BLaER1 (cell line): ENCODE data around the gene RHOT2.

Source experiments
- H3K27ac ChIP-seq: shearing (Covaris generic); formaldehyde crosslinking; 2 replicates; pipeline ENCODE4 v1.8.1; 2022
- H3K27me3 ChIP-seq: shearing (Covaris generic); formaldehyde crosslinking; 2 replicates; pipeline ENCODE4 v1.8.1; 2022
- H3K36me3 ChIP-seq: shearing (Covaris generic); formaldehyde crosslinking; 2 replicates; pipeline ENCODE4 v1.8.1; 2022
- H3K4me1 ChIP-seq: shearing (Covaris generic); formaldehyde crosslinking; 2 replicates; pipeline ENCODE4 v1.8.1; 2022
- H3K4me2 ChIP-seq: shearing (Covaris generic); formaldehyde crosslinking; 2 replicates; pipeline ENCODE4 v1.8.1; 2022
- H3K4me3 ChIP-seq: shearing (Covaris generic); formaldehyde crosslinking; 2 replicates; pipeline ENCODE4 v1.8.1; 2022
- H3K9ac ChIP-seq: shearing (Covaris generic); formaldehyde crosslinking; 2 replicates; pipeline ENCODE4 v1.8.1; 2022
- H3K9me3 ChIP-seq: shearing (Covaris generic); formaldehyde crosslinking; 2 replicates; pipeline ENCODE4 v1.8.1; 2022
- H4K20me1 ChIP-seq: shearing (Covaris generic); formaldehyde crosslinking; 2 replicates; pipeline ENCODE4 v1.8.1; 2022
- Cebpa-rat ChIP-seq: shearing (Covaris generic); IDR thresholded peaks from 2 replicates; pipeline ENCODE4 v1.8.1; 2022

RHOT2 gene

DNA sequence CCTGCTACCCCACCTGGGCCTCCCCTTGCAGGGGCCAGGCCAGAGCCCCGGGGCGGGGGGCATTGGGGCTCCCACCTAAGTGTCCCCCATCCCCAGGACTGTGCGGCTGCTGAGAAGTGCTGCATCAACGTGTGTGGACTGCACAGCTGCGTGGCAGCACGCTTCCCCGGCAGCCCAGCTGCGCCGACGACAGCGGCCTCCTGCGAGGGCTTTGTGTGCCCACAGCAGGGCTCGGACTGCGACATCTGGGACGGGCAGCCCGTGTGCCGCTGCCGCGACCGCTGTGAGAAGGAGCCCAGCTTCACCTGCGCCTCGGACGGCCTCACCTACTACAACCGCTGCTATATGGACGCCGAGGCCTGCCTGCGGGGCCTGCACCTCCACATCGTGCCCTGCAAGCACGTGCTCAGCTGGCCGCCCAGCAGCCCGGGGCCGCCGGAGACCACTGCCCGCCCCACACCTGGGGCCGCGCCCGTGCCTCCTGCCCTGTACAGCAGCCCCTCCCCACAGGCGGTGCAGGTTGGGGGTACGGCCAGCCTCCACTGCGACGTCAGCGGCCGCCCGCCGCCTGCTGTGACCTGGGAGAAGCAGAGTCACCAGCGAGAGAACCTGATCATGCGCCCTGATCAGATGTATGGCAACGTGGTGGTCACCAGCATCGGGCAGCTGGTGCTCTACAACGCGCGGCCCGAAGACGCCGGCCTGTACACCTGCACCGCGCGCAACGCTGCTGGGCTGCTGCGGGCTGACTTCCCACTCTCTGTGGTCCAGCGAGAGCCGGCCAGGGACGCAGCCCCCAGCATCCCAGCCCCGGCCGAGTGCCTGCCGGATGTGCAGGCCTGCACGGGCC, 35.2 kb upstream of the RHOT2 start:
- Histone ChIP-seq H3K9me3 (no peaks in the 10 kb centered on the region), H3K27ac (no peak overlapping the region), H3K4me2 (no peak overlapping the region), H3K27me3 (no peaks in the 10 kb centered on the region), H3K9ac (no peak overlapping the region), H3K36me3 (peaks cover 46% of the 10 kb centered on the region), H3K4me1 (peaks cover 44% of the 10 kb centered on the region), H4K20me1 (peaks cover 51% of the 10 kb centered on the region), H3K4me3 (no peak overlapping the region)
- no peak for TF ChIP-seq Cebpa-rat

DNA sequence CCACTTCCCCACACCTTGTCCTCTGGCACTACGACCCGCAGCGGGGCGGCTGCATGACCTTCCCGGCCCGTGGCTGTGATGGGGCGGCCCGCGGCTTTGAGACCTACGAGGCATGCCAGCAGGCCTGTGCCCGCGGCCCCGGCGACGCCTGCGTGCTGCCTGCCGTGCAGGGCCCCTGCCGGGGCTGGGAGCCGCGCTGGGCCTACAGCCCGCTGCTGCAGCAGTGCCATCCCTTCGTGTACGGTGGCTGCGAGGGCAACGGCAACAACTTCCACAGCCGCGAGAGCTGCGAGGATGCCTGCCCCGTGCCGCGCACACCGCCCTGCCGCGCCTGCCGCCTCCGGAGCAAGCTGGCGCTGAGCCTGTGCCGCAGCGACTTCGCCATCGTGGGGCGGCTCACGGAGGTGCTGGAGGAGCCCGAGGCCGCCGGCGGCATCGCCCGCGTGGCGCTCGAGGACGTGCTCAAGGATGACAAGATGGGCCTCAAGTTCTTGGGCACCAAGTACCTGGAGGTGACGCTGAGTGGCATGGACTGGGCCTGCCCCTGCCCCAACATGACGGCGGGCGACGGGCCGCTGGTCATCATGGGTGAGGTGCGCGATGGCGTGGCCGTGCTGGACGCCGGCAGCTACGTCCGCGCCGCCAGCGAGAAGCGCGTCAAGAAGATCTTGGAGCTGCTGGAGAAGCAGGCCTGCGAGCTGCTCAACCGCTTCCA, 34.4 kb upstream of the RHOT2 start:
- Histone ChIP-seq H4K20me1 (peaks cover 51% of the 10 kb centered on the region), H3K4me1 (peaks cover 45% of the 10 kb centered on the region), H3K9me3 (no peaks in the 10 kb centered on the region), H3K4me2 (no peak overlapping the region), H3K9ac (no peak overlapping the region), H3K4me3 (no peak overlapping the region), H3K27me3 (no peaks in the 10 kb centered on the region), H3K36me3 (peaks cover 38% of the 10 kb centered on the region), H3K27ac (no peak overlapping the region)
- no peak for TF ChIP-seq Cebpa-rat

DNA sequence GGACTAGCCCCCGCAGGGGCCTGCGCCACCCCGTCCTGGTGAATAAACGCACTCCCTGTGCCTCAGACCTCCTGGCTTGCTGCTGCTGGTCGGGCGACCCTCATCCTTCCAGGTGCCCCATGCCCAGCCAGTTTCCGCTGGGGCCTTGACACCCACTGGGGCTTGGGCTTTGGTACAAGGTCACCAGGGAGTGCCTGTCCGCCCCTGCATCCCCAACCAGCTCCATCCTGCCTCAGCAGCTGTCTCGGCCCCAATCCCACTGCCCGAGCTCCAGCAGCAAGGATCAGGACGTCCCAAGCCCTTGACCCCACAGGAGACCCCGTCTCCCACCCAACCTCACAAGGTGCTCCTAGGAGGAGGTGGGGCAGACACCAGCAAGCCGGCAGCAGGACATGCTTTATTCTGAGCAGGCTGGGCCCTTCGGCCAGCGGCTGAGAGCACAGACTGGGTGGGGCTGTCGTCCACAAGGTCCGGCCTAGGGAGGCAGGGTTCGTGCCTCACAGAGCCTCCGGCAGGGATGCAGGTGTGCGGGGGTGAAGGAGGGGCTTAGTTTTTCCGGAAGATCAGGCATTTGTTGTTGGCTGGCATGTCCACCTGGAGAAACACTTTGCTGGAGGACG, 33.8 kb upstream of the RHOT2 start:
- no peak for TF ChIP-seq Cebpa-rat
- H3K27ac ChIP-seq: no peak overlapping the region
- H3K9ac ChIP-seq: no peak overlapping the region
- peaks cover 31% of the 10 kb centered on the region for H3K36me3 ChIP-seq
- no peaks in the 10 kb centered on the region for H3K27me3 ChIP-seq
- peak overlapping the region; percentile 92; the same call in 1 of the 2 replicates for H3K4me3 ChIP-seq
- peaks cover 51% of the 10 kb centered on the region for H4K20me1 ChIP-seq
- peak overlapping the region; percentile 97 for H3K4me2 ChIP-seq
- no peaks in the 10 kb centered on the region for H3K9me3 ChIP-seq
- peaks cover 52% of the 10 kb centered on the region for H3K4me1 ChIP-seq

DNA sequence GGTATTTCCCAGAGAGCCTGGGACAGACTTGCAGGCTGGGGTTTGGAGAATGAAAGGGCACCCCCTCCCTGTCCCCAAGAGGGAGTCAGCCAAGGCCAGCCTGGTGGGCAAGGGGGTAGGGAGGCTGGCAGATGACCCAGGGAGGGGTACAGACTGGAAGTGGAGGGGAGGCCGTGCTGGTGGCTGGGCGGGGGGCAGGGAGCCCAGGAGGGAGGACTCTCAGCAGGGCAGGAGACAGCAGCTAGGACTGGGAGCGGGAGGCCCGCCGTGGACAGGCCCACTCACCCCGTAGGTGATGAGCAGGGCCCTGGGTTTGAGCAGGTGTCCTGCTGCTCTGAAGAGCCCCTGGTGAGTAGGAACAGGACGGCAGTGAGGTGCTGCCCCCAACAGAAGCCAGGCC, 32.9 kb upstream of the RHOT2 start:
- Histone ChIP-seq H4K20me1 (peaks cover 49% of the 10 kb centered on the region), H3K36me3 (peaks cover 29% of the 10 kb centered on the region), H3K9me3 (no peaks in the 10 kb centered on the region), H3K27ac (peak overlapping the region; percentile 92; the same call in 1 of the 2 replicates), H3K4me2 (peak overlapping the region; percentile 97), H3K4me1 (peaks cover 58% of the 10 kb centered on the region), H3K4me3 (peak overlapping the region; percentile 92), H3K27me3 (no peaks in the 10 kb centered on the region), H3K9ac (peak overlapping the region; percentile 86)
- no peak for TF ChIP-seq Cebpa-rat

DNA sequence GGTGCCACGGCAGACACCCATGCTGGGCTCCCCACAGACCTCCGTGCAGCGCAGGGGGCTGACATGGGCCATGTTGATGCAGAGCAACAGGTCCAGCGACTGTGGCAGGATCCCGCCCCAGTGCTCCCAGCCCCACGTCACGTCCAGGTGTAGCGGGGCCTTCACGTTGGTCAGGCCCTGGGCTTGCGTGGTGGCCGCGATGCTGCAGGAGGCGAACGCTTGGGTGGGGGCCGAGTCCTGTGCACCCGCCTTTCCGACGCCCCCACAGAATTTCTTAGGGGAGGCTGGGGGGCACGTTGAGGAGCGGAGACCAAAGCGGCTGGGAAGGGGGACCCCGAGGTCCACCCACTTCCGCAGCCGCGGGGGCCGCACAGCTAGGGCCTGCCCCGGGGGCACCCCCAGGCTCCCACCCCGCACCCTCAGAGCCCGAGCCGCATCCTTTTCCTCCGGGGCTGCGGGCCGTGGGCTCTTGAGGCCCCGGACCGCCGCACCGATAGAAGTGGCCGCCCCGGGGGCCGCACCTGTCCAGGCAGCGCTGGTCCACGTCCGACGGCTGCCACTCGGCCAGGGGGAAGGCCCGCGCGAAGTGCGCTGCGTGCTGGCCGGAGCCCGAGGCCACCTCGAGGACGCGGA, 32.2 kb upstream of the RHOT2 start:
- Histone ChIP-seq H3K9ac (peak overlapping the region; percentile 86), H3K9me3 (no peaks in the 10 kb centered on the region), H4K20me1 (peaks cover 42% of the 10 kb centered on the region), H3K27ac (peak overlapping the region; percentile 92), H3K4me1 (peaks cover 58% of the 10 kb centered on the region), H3K4me2 (peak overlapping the region; percentile 97), H3K27me3 (no peaks in the 10 kb centered on the region), H3K4me3 (peak overlapping the region; percentile 92), H3K36me3 (peaks cover 29% of the 10 kb centered on the region)
- TF ChIP-seq Cebpa-rat: no peak

DNA sequence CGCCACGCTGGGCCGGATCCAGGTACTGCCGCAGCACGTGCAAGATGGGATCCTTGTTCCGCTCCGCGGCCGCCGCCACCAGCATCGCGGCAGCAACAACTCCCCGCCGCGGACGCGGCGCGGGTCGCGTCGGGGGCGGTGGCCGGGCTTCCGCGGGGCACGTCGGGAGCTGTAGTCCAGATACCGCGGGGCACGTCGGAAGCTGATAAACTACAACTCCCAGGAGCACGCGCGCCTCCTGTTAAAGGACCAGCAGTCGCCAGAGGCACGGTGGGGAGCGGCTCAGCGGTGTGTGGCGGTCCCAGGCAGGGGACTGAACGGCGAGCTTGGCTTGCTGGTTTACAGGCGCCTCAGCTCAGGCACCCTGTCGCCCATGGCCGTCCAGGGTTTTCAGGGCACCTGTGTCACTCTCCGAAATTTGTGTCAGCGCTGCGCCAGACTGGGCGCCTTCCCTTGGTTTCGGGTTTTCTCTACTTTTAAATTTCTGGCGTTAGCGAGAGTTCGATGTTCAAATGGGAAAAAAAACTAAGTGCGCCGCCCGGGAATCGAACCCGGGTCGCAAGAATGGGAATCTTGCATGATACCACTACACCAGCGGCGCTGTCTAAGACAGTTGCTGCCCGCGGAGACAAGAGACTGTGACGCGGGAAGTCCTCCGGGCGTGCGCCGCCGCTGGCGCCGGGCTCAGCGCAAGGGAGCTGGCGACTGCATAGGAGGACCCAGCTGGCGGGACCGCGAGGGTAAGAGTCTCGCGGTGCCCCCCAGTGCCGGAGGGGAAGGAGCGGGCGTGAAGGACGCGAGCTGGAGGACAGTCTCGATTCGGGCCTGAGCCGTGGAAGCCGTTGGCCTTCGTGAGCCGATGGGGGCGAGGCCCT, 31.5 kb upstream of the RHOT2 start, which contains the start of gene METTL26:
Gene METTL26, minus strand, starts transcription at position 100 of the 875 bp plus-strand sequence. Its CDS starts 15 bp downstream, at position 85.
- Histone ChIP-seq H3K4me1 (peaks cover 58% of the 10 kb centered on the region), H3K4me2 (peak within 1 kb of the TSS; percentile 97), H3K4me3 (peak within 1 kb of the TSS; percentile 92), H3K9ac (peak within 1 kb of the TSS; percentile 86), H3K27me3 (no peaks in the 10 kb centered on the region), H4K20me1 (peaks cover 34% of the 10 kb centered on the region), H3K36me3 (peaks cover 29% of the 10 kb centered on the region), H3K27ac (peak within 1 kb of the TSS; percentile 92), H3K9me3 (no peaks in the 10 kb centered on the region)
- TF ChIP-seq Cebpa-rat: no peak

DNA sequence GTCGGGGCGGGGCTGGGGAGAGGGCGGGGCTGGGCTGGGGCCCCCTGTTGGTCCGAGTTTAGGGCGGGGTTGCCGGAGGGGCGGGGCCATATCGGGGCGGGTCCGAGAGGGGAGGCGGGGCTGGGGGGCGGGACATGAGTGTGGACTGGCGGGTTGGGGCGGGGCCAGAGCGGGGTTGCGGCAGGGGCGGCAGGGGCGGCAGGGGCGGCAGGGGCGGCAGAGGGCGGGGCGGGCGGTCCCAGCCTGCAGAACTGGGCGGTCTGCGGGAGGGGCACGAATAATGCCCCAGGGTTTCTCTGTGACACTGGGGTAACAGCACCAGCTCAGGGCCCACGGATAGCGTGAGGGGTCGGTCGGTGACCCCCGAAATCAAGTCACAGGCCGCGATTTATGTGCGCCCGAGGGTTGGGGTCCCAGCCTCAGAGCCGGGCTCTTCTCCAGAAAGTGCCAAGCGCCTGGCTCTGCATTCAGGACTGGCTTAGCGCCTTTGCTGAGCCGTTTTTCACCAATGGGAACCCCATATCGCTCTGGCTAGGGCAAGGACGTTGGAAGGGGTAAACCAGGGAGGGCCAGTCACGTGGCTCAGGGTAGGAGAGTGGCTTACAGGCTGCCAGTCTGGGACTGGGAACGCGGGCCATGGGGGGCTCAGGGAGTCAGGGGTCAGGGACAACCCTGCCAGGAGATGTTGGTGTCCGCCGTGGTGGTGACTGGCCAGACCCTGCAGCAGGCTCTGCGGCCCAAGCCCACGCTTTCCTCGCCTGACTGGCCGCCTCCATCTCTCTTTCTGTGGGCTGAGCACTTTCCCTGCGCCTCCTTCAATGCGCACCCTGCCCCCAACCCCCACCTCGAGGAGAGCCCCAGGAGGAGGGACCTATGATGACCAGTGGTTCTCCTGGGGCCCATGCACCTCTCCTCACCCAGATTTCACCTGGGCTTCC, 30.6 kb upstream of the RHOT2 start:
- TF ChIP-seq Cebpa-rat: no peak
- Histone ChIP-seq H3K36me3 (peaks cover 26% of the 10 kb centered on the region), H4K20me1 (peaks cover 31% of the 10 kb centered on the region), H3K9me3 (no peaks in the 10 kb centered on the region), H3K4me2 (peak overlapping the region; percentile 89), H3K9ac (peak overlapping the region; percentile 86), H3K27ac (peak overlapping the region; percentile 68), H3K4me3 (peak overlapping the region; percentile 92), H3K4me1 (peaks cover 58% of the 10 kb centered on the region), H3K27me3 (no peaks in the 10 kb centered on the region)

DNA sequence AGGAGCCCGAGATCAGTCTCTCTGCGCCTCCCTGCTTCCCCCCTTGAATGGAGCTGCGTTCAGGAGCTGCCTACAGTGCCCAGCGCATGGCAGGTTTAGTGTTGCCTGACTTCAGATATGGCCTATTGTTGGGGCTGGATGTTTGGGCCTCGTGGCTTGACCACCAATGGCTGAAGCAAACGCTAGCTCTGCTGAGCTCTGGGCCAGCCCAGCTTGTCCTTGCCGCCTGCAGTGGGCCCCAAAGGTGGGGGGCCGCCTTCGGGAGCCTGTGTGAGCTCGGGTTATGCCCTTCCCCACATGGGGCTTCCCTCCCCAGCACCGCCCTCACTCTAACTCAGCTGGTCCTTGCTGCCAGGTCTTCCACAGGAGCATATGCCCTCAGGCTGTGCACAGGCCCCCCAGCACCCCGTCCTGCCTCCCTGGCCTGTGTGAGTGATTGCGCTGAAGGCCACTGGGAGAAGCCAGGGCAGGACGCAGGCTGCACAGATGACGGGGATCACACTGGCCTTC, 29.8 kb upstream of the RHOT2 start:
- H3K9me3 ChIP-seq: no peaks in the 10 kb centered on the region
- H3K27ac ChIP-seq: peak overlapping the region; percentile 68
- H4K20me1 ChIP-seq: peaks cover 31% of the 10 kb centered on the region
- no peak overlapping the region for H3K4me3 ChIP-seq
- H3K4me2 ChIP-seq: peak overlapping the region; percentile 89
- no peaks in the 10 kb centered on the region for H3K27me3 ChIP-seq
- peak overlapping the region; percentile 58; the same call in 1 of the 2 replicates for H3K9ac ChIP-seq
- H3K36me3 ChIP-seq: peaks cover 19% of the 10 kb centered on the region
- TF ChIP-seq Cebpa-rat: no peak
- peaks cover 66% of the 10 kb centered on the region for H3K4me1 ChIP-seq
